Measurements from ENCODE around the gene STX16.

Gene STX16

GRCh38 chr20:58712806-58713731, 62.0 kb downstream of the STX16 start:
- DNase-seq = no peak

DNA sequence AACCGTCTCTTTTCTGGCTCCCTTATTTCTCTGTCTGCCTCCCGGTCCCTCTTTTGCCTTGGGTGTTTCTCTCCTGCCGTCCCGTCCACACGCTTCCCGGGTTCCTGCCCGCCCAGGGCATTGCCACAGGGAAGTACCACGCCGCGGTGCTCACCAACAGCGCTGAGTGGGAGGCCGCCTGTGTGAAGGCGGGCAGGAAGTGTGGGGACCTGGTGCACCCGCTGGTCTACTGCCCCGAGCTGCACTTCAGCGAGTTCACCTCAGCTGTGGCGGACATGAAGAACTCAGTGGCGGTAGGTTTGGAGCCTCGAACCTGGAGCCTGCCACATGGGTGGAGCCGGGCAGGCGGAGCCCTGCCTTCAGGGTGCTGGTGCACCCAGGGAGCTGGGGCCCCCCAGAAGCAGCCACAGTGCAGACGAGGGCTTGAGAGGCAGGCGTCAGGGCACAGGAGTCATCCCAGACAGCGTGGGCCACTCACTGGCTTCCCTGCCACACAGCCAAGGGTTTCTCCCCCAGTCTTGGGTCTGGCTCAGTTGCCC, 62.8 kb downstream of the STX16 start:
- no peak for DNase-seq

DNA sequence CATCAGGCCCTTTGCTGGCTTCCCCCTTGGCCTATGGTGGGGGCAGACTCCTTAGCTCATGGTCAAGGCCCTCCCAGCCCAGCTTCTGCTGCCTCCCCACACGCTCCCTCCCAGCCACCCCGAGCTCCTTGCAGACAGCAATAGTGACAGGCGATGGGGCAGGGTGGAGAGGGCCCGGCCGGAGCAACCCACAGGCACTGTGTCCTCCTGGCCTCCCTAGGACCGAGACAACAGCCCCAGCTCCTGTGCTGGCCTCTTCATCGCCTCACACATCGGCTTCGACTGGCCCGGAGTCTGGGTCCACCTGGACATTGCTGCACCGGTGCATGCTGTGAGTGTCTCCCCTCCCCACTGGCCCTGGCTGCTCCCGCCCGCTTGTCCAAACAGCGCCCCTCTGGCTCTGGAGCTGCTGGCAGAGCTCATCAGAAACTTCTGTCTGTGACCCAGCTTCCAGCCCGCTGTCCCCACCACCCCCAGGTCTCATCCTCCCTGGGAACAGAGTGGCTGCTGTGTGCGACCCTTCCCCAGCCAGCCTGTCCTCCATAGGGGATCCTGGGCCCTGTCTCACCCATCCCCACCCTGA, 63.3 kb downstream of the STX16 start:
- no peak for DNase-seq

GRCh38 chr20:58714923-58715351, 63.9 kb downstream of the STX16 start:
- DNase-seq = no peak

DNA sequence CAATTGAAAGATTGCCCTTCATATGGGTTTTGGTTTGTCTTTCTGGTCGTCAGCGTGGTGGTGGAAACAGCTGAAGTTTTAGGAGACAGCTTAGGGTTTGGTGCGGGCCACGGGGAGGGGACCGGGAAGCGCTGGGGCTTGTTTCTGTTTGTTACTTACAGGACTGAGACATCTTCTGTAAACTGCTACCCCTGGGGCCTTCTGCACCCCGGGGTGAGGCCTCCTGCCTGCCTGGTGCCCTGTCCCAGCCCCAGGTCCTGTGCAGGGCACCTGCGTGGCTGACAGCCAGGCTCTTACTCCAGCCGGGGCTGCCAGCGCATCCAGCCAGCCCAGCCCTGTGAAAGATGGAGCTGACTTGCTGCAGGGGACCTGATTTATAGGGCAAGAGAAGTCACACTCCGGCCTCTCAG, 64.3 kb downstream of the STX16 start:
- no peak for DNase-seq

DNA sequence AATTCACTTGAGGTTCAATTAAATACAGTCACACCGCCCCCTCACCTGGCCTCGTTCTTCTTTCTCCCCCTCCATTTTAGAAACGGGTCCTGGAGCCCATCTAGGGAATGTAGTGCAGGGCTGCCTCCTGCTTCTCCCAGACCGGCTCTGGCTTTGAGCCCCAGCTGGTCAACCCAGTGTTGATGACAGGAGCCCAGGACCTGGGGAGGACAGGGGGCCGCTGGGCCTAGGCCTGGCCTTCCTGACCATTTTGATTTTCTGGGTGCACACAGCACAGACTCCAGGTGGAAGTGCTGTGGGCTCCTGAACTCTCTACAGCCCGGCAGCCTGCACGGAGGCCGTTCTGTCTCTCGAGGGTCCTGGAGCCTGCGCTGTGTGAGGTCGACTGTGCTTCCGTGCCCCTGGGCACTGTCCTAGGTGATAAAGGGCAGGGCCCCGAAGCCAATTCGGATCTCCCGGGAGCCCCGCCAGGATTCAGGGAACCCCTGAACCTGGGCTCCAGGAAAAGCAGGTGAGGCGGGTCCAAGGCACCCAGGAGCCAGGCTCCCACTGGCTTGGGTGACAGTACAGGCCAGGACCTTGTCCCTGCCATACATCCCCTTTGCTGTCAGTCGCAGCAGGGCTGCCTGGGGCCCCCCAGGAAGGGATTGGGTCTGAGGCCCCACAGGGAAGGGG, 64.9 kb downstream of the STX16 start:
- DNase-seq = no peak

- DNase-seq = no peak
Measured at GRCh38 chr20:58716476-58717277, 65.6 kb downstream of the STX16 start.

DNA sequence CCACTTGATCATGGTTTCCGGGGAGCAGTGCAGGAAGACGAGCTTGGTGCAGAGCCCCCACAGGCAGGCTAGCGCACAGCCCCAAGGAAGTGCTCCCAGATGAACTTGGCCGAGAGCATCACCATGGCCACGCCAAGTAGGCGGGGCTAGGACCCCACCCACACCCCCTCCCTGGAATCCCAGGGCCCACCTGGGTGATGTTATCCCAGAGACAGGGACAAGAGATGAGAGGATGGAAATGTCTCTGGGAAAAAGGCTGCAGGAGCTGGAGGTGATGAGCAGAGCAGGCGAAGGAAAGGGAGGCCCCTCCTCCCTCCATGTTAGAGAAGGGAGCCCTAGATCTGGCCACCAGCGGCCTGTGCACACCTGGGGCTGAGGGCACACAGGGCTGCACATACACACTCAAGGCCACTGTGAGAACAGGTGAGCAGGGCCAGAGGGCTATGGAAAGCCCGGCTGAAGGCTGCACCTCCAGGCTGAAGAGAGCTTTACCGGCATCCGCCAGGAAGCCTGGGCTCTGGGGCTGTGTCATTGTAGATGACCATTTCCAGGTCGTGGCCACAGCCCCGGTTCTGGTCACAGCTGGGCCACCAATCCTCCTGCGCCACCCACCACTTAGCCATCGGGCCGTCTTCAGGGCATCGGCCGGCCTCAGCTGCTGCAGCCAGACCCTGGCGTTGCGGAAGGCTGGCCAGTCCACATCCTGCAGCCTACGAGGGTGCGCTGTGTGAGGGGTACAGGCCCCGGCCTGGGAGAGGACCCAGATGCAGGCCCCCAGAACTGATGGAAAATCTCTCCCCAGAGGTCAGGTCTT, 66.4 kb downstream of the STX16 start:
- no peak for DNase-seq

DNA sequence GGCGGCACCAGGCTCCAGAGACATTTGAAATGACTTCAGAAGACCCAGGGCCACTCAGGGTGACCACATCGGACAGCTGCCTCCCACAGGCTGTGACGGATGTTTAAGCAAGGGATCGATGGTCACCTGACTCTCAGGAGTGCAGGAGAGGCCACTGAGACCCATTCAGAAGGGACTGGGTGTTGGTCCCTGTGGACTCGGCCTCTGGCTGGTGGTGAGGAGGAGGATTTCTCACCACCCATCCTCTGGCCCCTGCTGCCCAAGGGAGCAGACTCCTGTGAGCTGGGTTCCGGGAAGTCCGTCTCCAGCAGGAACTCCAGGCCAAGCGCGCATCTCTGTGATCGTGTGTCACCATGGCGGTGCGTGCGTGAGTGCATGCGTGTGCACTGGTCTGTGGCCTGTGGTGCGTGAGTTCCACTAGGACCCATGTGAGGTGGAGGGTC, 67.1 kb downstream of the STX16 start:
- no peak for DNase-seq

DNA sequence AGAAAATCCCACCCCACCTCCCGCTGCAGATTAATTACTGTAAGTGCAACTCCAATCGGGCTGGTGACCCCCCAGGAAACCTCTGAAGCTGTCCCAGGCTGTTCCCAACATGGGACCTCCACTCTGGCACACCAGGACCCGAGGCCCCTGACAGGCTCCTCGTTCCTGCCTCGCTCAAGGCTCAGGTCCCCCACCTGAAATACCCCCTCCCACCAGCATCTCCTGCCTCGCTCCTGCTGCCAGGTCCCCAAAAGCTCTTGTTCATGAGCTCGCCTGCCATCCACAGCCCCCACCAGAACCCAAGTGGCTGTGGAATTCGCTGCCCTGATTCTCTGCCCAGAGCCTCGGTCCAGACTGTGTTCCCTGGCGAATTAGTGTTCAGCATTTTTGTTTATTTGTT, 67.6 kb downstream of the STX16 start:
- DNase-seq = no peak

GRCh38 chr20:58719258-58719657, 68.2 kb downstream of the STX16 start:
- no peak for DNase-seq

GRCh38 chr20:58719971-58720371, 68.9 kb downstream of the STX16 start:
- no peak for DNase-seq

- DNase-seq = no peak
Measured at GRCh38 chr20:58720890-58721289, 69.8 kb downstream of the STX16 start.

DNA sequence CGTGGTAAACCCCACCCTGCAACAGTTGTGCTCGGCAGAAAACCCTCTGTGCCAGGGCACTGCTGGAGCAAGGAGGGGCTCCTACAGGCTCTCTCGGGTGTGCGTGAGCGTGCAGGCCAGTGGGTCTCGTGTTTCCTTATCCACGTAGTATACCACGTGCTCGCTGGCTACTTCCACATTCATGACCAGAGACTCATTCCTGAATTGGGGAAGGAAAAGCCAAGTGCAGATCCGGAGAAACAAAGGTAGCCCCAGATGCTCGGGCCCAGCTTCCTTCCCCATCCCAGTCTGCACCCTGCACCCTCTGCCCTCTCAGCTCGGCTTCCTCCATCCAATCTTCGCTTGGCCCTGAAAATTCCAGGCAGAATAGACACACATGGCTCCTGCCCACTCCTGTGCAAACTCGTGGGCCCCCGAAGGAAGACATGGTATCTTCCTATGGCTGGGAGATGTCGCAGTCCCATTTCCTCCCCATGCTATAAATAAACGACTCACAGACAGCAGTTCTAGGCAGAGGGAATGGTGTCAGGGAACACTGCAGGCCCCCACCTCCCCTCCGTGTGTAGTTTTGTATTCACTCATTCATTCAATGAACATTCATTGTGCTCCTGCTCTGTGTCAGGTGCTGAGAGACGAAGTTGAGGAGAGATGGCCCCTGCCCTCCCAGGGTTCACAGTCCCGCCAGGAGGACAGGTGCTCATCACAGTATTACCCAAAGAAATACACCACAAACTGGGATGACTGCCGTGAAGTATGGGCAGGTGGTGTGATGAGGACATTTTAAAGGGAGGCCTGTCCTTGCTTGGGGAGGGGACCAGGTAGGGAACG, 71.1 kb downstream of the STX16 start:
- no peak for DNase-seq

GRCh38 chr20:58722877-58723627, 72.0 kb downstream of the STX16 start:
- DNase-seq = no peak

- DNase-seq = no peak
Measured at GRCh38 chr20:58723628-58723984, 72.5 kb downstream of the STX16 start.

- peak; percentile 35 for DNase-seq
Measured at GRCh38 chr20:58726156-58726555, 75.1 kb downstream of the STX16 start.
